OCI-LY3 (cell line): ENCODE measurements around the gene TOP2A.

Experiments used
- CTCF ChIP-seq: fragments of 200-600, 300-600 bp; sonication (generic); IDR thresholded peaks from 2 replicates; pipeline ENCODE4 v1.5.1; 2014; ENCODE audit warnings: antibody characterized with exemption, low read length, low read depth
- EZH2phosphoT487 ChIP-seq: fragments of 200-600 bp; shearing (Covaris generic); IDR thresholded peaks from 2 replicates; pipeline ENCODE4 v1.6.1; 2018; ENCODE audit warnings: antibody characterized with exemption, mixed run types, low read depth

GRCh38 chr17:40419559-40420331 is 2.0 kb upstream of the TOP2A start:
- TF ChIP-seq CTCF (no peak), EZH2phosphoT487 (no peak)
